ENCODE data around the gene MGMT.

Gene MGMT

GRCh38 chr10:129522041-129522585 lies 55.1 kb downstream of the MGMT start:
- no peak for DNase-seq

- DNase-seq, result no peak
Measured at GRCh38 chr10:129523031-129523722, 56.1 kb downstream of the MGMT start.

- no peak for DNase-seq
Measured at GRCh38 chr10:129523723-129524316, 56.8 kb downstream of the MGMT start.

- no peak for DNase-seq
Measured at GRCh38 chr10:129524936-129525335, 57.9 kb downstream of the MGMT start.

- DNase-seq, result no peak
Measured at GRCh38 chr10:129525401-129525801, 58.4 kb downstream of the MGMT start.

- no peak for DNase-seq
Measured at GRCh38 chr10:129526943-129527342, 59.9 kb downstream of the MGMT start.

- no peak for DNase-seq
Measured at GRCh38 chr10:129528376-129528978, 61.4 kb downstream of the MGMT start.

- DNase-seq, result no peak
Measured at GRCh38 chr10:129530581-129530980, 63.5 kb downstream of the MGMT start.

GRCh38 chr10:129531195-129531968 lies 64.3 kb downstream of the MGMT start:
- no peak for DNase-seq

- no peak for DNase-seq
Measured at GRCh38 chr10:129531969-129532660, 65.1 kb downstream of the MGMT start.

- no peak for DNase-seq
Measured at GRCh38 chr10:129532838-129533237, 65.8 kb downstream of the MGMT start.

GRCh38 chr10:129533281-129533680 lies 66.2 kb downstream of the MGMT start:
- no peak for DNase-seq

GRCh38 chr10:129534826-129535225 lies 67.8 kb downstream of the MGMT start:
- DNase-seq, result no peak

- no peak for DNase-seq
Measured at GRCh38 chr10:129536336-129536735, 69.3 kb downstream of the MGMT start.

GRCh38 chr10:129537151-129537550 lies 70.1 kb downstream of the MGMT start:
- no peak for DNase-seq

GRCh38 chr10:129538236-129538635 lies 71.2 kb downstream of the MGMT start:
- no peak for DNase-seq

- DNase-seq, result no peak
Measured at GRCh38 chr10:129541200-129541599, 74.2 kb downstream of the MGMT start.

GRCh38 chr10:129541748-129542487 lies 74.9 kb downstream of the MGMT start:
- DNase-seq, result no peak

- DNase-seq, result no peak
Measured at GRCh38 chr10:129542589-129542988, 75.5 kb downstream of the MGMT start.

GRCh38 chr10:129544205-129545202 lies 77.5 kb downstream of the MGMT start:
- DNase-seq, result no peak

GRCh38 chr10:129545261-129545660 lies 78.2 kb downstream of the MGMT start:
- DNase-seq, result no peak

Data from RPMI8226 (cell line).